ENCODE results near the gene GUCY1A1. TPM values are rescaled to one million over a fixed set of nuclear protein-coding genes. Genes with fewer than 3 reads are reported as not detected.

GUCY1A1 gene
- total RNA-seq, 1 donor: not detected

DNA sequence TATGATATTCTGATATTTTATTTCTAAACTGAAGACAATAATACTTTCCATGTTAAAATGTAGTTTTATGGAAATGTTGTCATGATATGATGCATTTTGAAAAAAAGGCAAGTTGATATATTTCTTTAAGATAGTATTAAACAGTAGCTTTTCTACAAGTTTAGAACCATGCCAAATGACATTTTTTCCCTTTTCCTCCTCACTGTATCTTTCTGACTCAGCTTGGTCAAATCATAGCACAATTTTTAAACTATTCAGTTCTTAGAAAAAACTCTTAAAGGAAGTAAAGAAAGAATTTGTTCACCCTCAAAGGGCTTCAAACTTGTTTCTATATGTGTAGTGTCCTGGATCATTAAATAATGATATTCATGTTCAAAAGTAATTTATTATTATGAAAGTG lies 46.0 kb upstream of the GUCY1A1 start:
- Histone ChIP-seq H3K79me2 (ENCODE audit: insufficient read depth, low read length) (no peaks in the 10 kb centered on the region), H3K36me3 (ENCODE audit: insufficient read depth, low read length) (no peaks in the 10 kb centered on the region), H4K20me1 (ENCODE audit: insufficient read depth, low read length) (no peaks in the 10 kb centered on the region), H3K4me2 (ENCODE audit: insufficient read depth, low read length) (no peak overlapping the region), H2AFZ (ENCODE audit: low read length) (no peak overlapping the region), H3K27me3 (ENCODE audit: insufficient read depth, low read length) (no peaks in the 10 kb centered on the region), H3K27ac (ENCODE audit: low read depth, low read length) (no peak overlapping the region), H3K4me3 (ENCODE audit: insufficient read depth, low read length) (no peak overlapping the region), H3K9me3 (ENCODE audit: low read depth, low read length) (no peaks in the 10 kb centered on the region), H3K4me1 (ENCODE audit: insufficient read depth, low read length) (no peaks in the 10 kb centered on the region)
- no peak for TF ChIP-seq CTCF (IDR thresholded peaks at IDR 0.05; ENCODE audit: extremely low read depth, low read depth, low read length)
- DNase-seq (ENCODE audit: insufficient read length, low spot score, missing footprints): no peak

DNA sequence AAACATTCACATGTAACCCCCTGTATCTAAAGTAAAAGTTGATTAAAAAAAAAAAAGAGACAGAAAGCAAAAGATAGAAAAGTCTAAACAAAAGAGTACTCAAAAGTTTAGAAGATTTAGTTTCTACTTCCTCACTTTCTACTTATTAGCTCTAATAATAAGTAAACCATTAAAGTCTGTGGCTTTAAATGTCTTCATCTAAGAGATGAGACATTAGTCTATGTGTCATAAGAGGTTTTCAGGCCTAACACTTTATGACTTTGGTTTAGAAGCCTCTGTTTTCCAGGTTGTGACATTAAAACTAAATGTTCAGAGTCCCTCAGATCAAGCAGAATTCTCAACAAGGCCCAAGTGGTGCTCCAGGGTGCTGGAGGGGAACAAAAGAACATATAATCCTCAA lies 42.2 kb upstream of the GUCY1A1 start:
- no peak for DNase-seq (ENCODE audit: insufficient read length, low spot score, missing footprints)
- no peak overlapping the region for H3K4me2 ChIP-seq (ENCODE audit: insufficient read depth, low read length)
- peaks cover 3% of the 10 kb centered on the region for H3K4me1 ChIP-seq (ENCODE audit: insufficient read depth, low read length)
- H3K36me3 ChIP-seq (ENCODE audit: insufficient read depth, low read length): no peaks in the 10 kb centered on the region
- H3K4me3 ChIP-seq (ENCODE audit: insufficient read depth, low read length): no peak overlapping the region
- no peak overlapping the region for H2AFZ ChIP-seq (ENCODE audit: low read length)
- no peak overlapping the region for H3K27ac ChIP-seq (ENCODE audit: low read depth, low read length)
- no peaks in the 10 kb centered on the region for H3K27me3 ChIP-seq (ENCODE audit: insufficient read depth, low read length)
- H3K9me3 ChIP-seq (ENCODE audit: low read depth, low read length): no peaks in the 10 kb centered on the region
- H4K20me1 ChIP-seq (ENCODE audit: insufficient read depth, low read length): no peaks in the 10 kb centered on the region
- no peak for TF ChIP-seq CTCF (IDR thresholded peaks at IDR 0.05; ENCODE audit: extremely low read depth, low read depth, low read length)
- H3K79me2 ChIP-seq (ENCODE audit: insufficient read depth, low read length): no peaks in the 10 kb centered on the region

DNA sequence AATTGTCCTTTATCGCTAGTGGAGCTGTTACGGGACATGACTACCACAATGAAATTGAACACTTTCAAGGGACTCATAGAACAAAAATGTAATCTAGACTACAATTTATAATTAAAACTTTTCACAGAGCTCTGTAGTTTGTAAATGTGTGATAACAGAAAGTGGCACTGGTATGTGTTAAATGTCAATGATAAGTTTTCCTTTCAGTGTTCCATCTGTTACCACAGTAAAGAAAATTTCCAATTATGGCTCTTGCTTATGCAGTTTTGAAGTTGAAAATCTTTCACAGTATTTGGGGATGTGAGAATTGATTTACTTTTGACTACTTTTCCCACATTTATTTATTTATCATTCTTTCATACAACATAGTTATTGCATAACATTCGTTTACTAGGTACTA lies 40.1 kb upstream of the GUCY1A1 start:
- Histone ChIP-seq H3K4me1 (ENCODE audit: insufficient read depth, low read length) (peaks cover 10% of the 10 kb centered on the region), H3K9me3 (ENCODE audit: low read depth, low read length) (no peaks in the 10 kb centered on the region), H4K20me1 (ENCODE audit: insufficient read depth, low read length) (no peaks in the 10 kb centered on the region), H3K4me3 (ENCODE audit: insufficient read depth, low read length) (no peak overlapping the region), H3K27me3 (ENCODE audit: insufficient read depth, low read length) (no peaks in the 10 kb centered on the region), H3K4me2 (ENCODE audit: insufficient read depth, low read length) (no peak overlapping the region), H3K36me3 (ENCODE audit: insufficient read depth, low read length) (no peaks in the 10 kb centered on the region), H3K79me2 (ENCODE audit: insufficient read depth, low read length) (no peaks in the 10 kb centered on the region), H2AFZ (ENCODE audit: low read length) (no peak overlapping the region), H3K27ac (ENCODE audit: low read depth, low read length) (no peak overlapping the region)
- no peak for DNase-seq (ENCODE audit: insufficient read length, low spot score, missing footprints)
- TF ChIP-seq CTCF (IDR thresholded peaks at IDR 0.05; ENCODE audit: extremely low read depth, low read depth, low read length): no peak

DNA sequence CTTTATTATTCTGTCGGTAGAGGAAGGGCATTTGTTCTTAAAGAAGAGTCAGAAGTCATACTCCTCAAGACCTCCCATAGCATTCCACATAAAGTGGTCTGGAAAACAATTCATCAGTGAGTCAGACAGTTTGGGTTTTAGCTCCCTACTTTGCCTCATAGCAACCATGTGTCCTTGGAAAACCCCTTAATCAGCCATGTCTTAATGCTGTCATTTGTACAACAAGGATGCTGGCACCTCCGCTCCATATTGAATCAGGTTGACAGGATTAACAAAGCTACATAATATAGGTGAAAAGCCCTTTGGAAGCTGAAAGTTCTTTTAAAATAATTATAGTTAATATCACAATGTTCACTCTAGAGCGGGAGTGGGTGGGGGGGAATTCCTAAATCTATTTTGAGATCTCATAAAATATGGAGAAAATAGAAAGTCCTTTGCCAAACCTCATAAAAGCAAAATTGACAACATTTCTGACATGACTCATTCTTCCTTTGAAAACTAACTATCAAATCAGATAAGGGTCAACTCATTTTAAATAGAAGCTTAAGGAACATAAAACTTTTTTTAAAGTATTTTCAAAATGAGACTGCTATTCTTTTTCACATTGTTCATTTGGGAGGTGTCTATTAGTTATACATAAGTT lies 37.3 kb upstream of the GUCY1A1 start:
- no peak for TF ChIP-seq CTCF (IDR thresholded peaks at IDR 0.05; ENCODE audit: extremely low read depth, low read depth, low read length)
- H2AFZ ChIP-seq (ENCODE audit: low read length): no peak overlapping the region
- no peaks in the 10 kb centered on the region for H3K79me2 ChIP-seq (ENCODE audit: insufficient read depth, low read length)
- H3K4me2 ChIP-seq (ENCODE audit: insufficient read depth, low read length): peak overlapping the region; percentile 41
- H4K20me1 ChIP-seq (ENCODE audit: insufficient read depth, low read length): no peaks in the 10 kb centered on the region
- no peaks in the 10 kb centered on the region for H3K36me3 ChIP-seq (ENCODE audit: insufficient read depth, low read length)
- peak; percentile 67 for DNase-seq (ENCODE audit: insufficient read length, low spot score, missing footprints)
- H3K27ac ChIP-seq (ENCODE audit: low read depth, low read length): no peak overlapping the region
- H3K4me1 ChIP-seq (ENCODE audit: insufficient read depth, low read length): peaks cover 10% of the 10 kb centered on the region
- no peaks in the 10 kb centered on the region for H3K27me3 ChIP-seq (ENCODE audit: insufficient read depth, low read length)
- H3K9me3 ChIP-seq (ENCODE audit: low read depth, low read length): no peaks in the 10 kb centered on the region
- H3K4me3 ChIP-seq (ENCODE audit: insufficient read depth, low read length): no peak overlapping the region

All from osteoblast (primary cell).